Measurements from ENCODE around the gene TRIO.
"Not testable (repeated sequence)": the region's sequence is repeated elsewhere in the genome, so short reads cannot be mapped to it uniquely, and the experiment has no call there.

TRIO gene

DNA sequence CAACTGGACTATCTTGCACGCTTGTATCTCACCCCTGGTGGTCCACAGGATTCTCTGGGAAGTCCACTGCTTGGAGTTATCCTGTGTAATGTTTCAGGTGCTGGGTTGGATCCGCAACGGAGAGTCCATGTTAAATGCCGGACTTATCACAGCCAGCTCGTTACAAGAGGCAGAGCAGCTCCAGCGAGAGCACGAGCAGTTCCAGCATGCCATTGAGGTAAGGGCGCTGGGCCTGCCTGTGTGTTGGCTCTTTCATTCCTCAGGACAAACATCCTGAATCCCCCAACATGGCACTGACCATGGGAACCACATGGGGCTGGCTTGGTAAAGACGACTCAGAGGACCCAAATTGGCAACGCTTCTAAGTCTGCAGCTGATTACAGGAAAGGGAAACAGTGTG is 223.6 kb downstream of the TRIO start:
- no peak for DNase-seq

DNA sequence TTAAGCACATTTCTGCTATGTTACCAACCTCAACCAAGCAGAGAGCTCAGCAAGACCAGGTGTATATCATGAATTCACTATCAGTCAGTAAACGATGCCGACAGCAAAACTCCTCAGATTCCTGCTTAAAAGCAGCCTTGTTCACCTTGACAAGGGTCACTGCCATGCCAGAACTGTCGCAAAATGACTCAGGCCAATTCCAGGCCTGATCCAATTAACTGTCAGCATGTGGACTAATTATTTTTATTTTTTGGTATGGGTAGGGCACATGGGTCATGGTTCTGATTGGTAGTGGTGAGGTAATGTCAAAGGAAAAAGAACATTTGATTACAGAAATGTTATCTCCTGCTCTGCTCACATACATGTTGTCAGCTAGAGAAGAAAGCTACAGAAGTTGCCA is 224.2 kb downstream of the TRIO start:
- no peak for DNase-seq

DNA sequence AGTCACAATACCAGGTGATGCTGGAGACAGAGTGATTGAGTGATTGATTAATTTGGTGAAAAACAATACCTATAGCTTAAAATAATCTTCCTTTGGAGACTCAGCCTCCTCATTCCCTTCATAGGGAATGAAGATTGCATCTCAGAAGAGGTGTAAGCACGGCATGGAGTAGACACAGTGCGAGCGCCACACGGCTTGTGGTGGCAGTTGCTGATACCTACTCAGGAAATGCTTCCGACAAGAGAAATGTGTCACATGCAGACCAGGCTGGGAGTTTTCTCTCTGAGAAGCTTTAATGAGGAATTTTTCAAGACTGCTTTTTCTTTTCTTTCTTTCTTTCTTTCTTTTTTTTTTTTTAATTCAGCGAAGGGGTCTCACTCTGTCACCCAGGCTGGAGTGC is 226.6 kb downstream of the TRIO start:
- no peak for DNase-seq

DNA sequence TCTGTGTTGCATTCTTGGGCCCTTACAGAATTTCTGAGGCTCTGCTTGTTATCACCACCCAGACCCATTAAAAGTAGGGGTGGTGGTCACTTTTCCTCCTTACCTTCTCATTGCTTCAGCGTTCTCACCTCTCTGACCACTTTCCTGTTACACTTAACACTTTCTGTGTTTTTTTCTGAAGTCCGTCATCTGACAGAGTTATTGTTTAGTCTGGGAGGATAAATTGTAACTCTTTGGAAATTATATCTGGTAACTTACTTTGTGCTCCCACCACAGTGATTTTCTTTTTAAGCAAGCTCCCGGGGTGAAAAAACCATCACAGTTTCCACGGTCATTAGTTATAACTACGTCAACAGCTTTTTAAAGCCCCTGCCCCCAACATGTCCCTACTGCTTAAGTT is 227.2 kb downstream of the TRIO start:
- DNase-seq: no peak

DNA sequence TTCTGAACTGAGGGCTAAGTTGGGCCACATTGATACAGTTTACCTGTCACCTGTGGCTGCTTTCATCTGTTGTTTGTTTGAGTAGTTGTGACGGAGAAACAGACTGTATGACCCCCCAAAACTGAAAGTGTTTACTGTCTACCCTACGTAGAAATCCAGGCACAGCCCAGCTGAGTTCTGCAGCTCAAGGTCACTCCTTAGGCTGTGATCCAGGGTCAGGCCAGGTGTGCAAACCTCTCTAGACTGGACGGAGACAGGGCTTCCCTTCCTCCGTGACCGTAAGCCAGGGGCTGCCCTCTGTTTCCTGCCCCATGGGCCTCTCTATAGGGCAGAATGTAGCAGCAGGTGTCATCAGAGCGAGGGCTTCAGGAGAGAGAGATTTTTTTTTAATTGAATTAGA is 230.5 kb downstream of the TRIO start:
- DNase-seq: no peak

DNA sequence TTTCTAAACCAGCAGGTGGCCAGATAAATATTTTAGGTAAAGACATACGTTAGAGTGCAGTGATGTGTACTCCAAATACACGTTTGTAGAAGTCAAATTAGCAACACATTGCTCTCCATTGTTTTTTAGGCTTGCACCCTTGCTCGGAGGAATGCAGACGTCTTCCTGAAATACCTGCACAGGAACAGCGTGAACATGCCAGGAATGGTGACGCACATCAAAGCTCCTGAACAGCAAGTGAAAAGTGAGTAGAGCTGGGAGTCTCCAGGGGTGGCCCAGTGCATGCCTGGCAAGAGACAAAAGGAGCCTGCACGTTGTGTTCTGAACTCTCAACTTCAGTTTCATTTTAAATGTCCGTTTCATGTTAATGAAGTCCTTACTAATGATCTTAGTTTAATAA is 231.0 kb downstream of the TRIO start:
- DNase-seq: no peak

DNA sequence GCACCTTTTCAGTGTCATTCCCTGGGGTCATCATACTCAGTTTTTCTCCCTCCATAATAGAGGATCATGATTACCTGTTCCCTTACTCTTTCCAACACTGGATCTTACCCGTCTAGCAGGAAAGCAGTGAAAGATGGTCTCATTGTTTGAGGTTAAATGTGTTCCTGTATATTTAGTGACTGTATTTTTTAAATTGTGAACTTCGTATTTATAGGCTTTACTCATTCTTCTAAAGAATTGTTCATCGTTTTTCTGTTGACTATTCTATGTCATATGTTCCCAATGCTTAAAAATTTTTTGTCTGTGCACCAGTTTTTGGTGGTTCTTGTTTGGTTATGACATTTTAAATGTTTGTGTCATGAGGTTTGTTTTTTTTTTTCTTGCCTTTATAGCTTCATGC is 233.6 kb downstream of the TRIO start:
- no peak for DNase-seq

DNA sequence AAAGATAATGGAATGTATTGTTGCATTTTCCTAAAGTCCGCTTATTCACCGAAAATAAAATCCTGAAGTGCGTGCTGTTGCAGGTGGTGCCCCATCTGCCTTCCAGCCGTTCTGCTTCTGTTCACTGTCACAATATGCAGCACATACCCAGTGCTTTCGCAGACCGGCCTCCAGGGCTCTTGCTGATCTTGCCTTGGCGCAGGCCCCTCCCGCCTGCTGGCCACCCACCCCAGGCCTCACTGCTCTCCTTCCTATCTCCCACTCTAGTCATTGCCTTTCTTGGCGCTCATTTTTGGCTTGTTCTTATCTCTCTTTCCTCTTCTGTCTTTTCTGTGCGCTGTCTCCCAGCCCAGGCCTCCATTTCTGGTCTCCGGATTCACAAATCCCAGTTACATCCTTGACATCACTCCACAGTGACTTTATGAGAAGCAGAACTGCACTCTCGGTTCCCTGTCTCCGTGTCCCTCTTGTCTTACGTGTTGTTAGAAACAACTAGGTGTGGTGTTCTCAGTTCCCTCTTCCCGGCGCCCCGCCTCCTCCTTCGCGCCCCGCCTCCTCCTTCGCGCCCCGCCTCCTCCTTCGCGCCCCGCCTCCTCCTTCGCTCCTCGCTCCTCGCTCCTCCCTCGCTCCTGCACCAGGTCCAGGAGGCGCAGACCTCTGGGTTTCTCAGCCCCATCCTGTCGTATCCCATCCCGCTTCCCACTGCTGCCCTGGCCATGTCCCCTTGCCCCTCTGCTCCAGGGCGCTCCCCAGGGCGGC is 236.8 kb downstream of the TRIO start:
- no peak for DNase-seq

DNA sequence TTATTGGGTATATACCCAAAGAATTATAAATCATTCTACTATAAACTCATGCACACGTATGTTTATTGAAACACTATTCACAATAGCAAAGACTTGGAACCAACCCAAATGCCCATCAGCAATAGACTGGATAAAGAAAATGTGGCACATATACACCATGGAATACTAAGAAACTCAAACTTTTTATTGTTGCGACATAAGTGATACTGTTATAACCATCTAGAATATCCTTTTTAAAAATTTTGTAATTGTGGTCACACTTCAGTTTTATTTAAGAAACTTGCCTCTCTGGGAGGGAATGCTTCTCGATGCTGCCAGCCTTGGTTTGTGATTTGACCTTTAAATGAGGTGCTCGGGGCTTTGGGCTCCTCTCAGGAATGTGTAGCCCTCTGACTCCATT is 237.6 kb downstream of the TRIO start:
- no peak for DNase-seq

DNA sequence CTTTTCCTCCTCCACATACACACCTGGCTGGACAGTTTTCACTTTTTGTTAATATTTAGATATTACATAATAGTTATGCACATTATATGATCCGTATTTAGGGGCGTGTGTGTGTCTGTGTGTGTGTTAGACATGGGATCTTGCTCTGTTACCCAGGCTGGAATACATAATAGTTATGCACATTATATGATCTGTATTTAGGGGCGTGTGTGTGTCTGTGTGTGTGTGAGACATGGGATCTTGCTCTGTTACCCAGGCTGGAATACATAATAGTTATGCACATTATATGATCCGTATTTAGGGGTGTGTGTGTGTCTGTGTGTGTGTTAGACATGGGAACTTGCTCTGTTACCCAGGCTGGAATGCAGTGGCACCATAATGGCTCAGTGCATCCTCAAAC is 239.5 kb downstream of the TRIO start:
- no peak for DNase-seq

DNA sequence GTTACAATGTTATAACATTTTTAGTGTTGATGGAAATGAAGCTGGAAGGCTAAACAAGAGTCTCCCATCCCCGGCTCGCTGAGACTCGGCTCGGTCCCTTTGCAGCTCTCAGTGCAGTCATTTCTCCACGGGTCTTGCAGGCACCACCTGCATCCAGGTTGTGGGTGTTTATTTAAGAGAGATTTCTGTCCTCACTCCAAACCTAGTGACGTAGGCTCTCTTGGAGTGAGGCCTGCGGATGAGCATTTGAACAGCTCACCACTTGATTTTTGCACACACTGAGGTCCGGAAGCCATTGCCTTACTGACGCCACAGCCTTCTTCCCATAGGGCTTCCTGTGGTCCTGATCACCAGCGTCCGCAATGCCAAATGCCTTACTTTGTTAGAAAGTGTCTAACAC is 240.8 kb downstream of the TRIO start:
- DNase-seq: no peak

DNA sequence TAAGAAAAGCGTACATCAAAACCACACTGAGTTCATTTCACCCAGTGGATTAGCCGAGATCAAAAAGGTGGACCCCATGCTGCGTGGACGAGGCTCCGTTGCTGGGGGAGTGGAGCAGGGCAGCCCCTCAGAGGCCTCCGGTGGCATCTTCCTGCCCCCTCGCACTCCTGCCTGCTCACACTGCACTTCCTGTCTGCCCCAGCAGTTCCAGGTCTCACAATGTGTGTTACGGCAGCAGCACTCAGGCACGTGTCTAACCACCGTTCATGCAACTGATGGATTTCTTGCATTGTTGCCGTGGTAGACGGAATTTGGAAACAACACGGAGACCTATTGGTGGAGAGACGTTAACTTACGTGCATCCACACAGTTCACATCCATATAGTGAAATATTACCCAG is 241.9 kb downstream of the TRIO start:
- DNase-seq: no peak

DNA sequence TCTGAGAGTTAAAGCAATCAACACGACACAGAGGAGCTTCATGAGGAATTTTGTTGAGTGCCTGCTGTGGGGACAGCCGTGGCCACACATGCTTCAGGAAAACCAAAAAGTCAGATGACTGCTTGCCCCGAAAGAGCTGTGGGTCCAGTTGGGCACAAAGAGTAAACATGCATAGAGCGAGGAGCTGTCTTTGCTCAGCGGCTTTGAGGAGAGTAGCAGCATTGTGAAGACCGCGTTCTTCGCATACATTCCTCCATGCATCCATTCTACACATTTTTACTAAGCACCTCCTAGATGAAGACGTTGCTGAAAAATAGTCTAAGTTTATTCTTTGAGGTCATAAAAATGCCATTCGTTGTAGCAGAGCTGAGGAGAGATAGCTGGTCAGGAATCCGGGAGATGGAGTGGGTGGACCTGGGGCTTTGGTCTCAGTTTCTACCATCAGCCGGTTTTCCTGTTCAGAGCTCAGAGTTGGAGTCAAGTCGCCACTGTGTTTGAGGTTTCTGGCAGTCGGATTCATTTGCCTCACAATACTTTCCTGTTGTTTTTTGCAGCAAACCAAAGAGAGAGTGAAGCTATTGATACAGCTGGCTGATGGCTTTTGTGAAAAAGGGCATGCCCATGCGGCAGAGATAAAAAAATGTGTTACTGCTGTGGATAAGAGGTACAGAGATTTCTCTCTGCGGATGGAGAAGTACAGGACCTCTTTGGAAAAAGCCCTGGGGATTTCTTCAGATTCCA is 243.9 kb downstream of the TRIO start:
- DNase-seq: no peak

DNA sequence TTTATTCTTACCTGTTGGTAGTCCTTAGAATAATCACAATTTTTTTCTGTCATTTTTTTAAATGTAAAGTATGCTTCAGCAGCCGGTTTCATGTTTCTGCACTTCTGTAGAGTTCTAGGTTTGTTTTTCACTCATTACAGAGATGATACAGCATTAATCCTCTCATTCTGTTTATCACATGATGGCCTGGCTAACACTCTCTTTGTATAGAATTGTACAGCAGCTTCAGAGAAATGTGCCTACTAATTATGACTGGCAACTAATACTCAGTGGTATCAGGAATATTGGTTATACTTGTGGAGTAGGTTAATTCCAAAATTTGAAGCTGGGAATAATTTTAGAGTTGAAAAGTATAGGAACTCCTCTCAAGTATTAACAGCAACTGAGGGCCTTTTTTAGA is 245.6 kb downstream of the TRIO start:
- DNase-seq: no peak

DNA sequence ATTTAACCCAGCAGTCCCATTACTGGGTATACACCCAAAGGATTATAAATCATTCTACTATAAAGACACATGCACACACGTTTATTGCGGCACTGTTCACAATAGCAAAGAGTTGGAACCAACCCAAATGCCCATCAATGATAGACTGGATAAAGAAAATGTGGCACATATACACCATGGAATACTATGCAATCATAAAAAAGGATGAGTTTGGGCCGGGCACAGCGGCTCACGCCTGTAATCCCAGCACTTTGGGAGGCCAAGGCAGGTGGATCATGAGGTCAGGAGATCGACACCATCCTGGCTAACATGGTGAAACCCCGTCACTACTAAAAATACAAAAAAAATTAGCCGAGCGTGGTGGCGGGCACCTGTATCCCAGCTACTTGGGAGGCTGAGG is 249.4 kb downstream of the TRIO start:
- DNase-seq: not testable (repeated sequence)

DNA sequence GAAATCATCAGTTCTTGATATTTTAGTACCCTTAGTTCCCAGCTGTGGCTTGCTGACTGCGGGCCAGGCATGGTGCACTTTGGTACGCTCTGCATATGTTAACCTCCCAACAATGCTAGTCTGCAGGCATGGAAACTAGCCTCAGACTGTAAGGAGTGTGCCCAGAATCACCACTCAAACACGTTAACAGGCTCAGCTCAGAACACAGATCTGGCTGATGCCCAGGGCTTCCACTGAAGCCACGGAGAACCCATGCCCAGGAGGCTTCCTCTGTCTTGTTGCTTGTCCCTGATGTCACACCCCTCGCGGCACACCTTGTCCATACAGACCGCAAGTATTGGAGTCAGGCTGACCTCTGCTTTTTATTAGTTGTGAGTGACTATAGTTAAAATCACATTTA is 251.2 kb downstream of the TRIO start:
- no peak for DNase-seq

DNA sequence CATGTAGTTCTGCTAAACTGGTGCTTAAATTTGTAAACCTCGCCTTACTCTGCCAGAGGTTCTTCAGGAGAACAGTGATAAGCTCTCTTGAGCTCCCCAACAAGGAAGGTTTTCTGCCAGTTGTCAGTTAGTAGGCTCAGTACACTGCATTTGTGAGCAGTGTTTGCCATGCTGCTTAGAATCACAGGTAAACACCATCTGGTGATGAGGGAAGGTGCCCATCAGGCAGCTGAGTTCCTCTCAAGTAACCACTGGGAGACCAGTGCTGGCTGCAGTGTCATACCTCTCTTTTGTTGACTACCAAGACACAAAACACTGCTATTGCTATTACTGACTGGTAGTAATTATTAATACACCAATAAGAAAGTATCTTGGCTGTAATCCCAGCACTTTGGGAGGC is 252.3 kb downstream of the TRIO start:
- no peak for DNase-seq

DNA sequence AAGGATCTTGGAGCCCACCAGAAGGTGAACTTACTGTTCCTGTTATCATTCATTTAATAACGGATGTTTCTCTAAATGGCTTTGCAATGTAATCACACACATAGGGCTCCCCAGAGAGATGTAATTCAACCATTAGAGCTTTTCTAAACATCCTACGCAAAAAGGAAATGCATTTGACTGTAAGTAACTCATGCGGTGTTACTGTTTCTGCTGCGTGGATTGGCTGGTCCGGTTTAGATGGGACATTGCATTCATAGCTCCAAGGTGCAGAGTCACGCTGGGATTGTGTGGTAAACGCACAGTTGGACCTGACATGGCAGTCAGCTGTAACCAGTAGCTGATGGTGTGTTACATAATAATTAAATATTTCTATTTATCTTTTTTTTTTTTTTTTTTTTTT is 252.9 kb downstream of the TRIO start:
- DNase-seq: no peak

DNA sequence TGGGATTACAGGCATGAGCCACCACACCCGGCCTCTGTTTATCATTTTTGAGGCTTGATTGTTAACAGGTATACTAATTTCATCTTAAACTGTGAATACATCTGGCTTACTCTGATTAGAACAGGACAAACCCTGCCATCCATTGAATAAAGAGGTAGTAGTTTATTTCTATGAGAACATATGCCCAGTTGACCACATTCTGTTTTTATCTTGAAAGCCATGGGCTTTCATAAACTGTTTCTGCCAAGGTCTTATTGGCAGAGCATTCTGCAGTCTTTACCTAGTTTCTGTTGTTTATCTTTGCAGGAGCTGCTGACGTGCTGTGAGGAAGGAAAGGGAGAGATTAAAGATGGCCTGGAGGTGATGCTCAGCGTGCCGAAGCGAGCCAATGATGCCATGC is 253.6 kb downstream of the TRIO start:
- no peak for DNase-seq

DNA sequence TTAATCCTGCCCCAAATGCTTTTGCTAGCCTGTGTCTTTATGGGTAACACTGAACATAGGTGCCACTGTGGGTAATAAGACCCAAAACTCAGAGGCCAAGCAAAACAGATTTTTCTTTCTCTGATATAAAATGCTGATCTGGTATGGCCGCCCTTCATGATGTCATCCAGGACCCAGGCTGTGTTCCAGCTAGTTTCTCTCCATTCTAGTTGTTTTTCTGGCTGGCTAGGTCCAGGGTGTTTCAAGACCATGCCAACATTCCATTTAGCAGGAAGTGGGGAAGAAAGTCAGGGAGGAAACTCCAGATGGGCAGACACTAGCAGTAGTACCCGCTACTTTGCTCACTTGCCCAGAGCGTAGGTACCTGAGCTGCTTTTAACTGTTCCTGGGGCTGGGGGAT is 254.6 kb downstream of the TRIO start:
- no peak for DNase-seq

DNA sequence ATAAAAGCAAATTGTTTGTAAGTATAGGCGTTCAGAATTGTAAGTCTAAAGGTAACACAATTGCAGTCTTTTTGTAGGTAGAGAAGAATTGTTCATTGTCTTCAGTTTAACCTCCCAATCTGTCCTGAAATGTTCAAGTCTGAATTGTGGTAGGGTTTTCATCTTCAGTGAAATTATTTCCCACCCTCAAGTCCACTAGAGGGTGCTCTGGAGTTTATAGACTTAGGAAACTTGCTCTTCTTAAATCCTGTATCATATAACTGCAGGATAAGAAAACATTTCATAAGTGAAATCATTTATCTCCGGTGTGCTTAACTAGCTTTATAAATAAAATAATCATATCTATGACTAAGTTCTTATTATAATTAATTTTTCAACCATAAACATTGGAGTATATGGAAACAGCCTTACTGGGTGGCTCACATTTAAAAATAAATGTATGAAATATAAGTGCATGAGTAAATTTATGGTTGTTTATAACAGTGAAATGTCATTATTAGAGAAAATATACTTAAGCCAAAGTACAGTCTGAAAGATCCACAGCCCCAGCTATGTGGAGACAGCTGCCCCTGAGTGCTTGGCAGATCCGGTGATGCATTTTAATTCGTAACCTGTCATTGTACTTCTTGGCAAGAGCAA is 256.0 kb downstream of the TRIO start:
- DNase-seq: no peak

DNA sequence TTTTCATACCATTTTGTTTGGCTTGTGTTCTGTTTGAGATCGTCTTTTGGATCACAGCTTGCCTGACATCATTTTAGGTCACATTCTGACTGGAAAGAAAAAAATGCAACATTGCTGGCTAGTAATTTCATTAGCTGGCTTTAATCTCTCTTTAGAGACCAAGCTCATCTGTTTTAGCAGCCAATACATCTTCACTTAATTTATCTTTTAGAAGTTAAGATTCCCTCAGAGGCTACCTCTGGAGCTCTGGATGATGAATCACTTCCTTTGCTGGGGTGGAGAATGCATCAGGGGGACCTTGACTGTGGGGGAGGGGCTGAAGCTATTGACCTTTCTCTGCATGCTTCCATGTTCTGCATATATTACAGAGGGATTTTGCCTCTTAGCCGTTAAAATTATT is 256.9 kb downstream of the TRIO start:
- DNase-seq: no peak

DNA sequence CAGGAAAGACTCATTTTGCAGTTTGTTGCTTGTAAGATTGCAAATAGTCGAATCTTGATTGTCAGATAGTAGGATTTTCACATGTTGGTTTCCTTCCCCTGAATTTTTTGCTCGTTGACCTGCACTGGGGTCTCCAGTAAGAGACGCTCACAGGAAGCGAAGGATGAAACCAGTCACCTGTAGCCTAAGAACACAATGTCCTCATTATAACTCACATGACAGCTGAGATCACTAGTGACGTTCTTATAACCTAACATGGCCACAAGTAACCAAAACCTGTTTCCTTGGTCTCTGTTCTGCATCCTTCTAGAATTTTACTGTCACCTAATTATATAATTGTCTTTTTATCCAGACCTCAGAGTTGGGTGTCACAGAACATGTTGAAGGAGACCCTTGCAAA is 257.5 kb downstream of the TRIO start:
- no peak for DNase-seq

DNA sequence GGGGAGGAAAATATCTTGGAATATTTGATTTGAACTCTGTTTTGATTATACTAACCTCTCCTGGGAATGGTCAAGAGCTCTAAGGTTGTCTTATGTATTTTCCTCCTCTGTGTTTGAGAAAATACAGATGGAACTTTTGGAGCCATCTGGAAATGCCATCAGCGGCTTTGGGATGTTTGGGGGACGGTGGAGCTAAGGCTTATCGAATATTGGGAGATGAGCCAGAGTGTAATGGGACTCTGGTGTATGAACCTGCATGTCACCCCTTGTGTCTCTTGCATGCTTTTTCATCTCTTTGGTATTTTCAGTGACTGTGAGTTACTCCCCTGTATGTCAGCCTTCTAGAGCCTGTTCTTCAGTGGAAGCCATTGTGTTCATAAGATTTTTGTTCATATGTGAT is 258.5 kb downstream of the TRIO start:
- DNase-seq: no peak

Measured in GF-D8 (cell line).